ENCODE results near the gene AP1S3.

DNA sequence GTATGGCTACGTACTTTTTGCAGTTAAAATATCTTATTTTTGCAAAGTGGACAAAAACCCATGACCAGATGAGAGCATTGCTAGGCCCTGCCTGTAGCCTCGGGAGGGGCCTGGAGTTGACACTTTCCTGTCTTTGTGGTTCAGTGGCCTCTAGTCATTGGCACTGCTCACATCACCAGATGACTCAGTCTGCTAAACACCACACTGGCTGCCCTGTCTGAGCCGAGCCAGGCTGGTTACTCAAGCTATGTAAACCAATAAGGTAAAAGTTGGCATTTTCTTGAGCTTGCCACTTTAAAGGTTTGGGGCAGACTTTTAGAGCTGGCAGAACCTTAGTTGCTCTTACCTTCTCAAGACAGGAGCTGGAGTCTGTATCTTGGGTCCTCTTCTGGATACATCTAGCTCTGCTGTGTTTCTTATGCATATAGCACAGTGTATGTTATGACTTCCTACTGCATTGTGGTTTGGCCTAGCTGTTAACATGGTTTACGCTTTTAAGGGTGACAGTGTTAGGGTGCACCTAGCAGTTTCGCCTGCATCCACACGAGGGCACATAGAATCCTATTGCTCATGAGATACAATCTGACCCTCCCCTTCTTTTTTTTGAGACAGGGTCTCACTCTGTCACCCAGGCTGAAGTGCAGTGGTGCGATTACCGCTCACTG is 76.4 kb downstream of the AP1S3 start:
- TF ChIP-seq GATA1 (IDR thresholded peaks at IDR 0.05; ENCODE audit: low read depth, low read length) (no peak), POLR2A (IDR thresholded peaks at IDR 0.05; ENCODE audit: low read length) (no peak)
